ENCODE data around the gene RNU6-9. TPM values are rescaled to one million over a fixed set of nuclear protein-coding genes. Genes with fewer than 3 reads are reported as not detected.

The RNU6-9 gene
- total and polyA plus RNA-seq, 2 of the 13 experiments (the other 11 are each of a cell fraction or from before 2014, with no cell fraction given): under 0.01 TPM; not detected in 1

- TF ChIP-seq CEBPZ (IDR thresholded peaks at IDR 0.05; ENCODE audit: low read length) (no peak), ZNF770 (CRISPR knock-in tag; IDR thresholded peaks at IDR 0.05) (peak; percentile 77), U2AF2 (IDR thresholded peaks at IDR 0.05; ENCODE audit: low read depth, low read length) (no peak), ARHGAP35 (CRISPR knock-in tag; IDR thresholded peaks at IDR 0.05; ENCODE audit: borderline replicate concordance) (peak; percentile 32; the same call in 1 of the 2 replicates), ZNF607 (CRISPR knock-in tag; IDR thresholded peaks at IDR 0.05; ENCODE audit: borderline replicate concordance) (peak; percentile 85; the same call in 1 of the 2 replicates), SUZ12 (IDR thresholded peaks at IDR 0.05; ENCODE audit: low read depth, low read length) (no peak), ZNF639 (CRISPR knock-in tag; conservative IDR thresholded peaks at IDR 0.05) (peak; percentile 72; the same call in 1 of the 2 replicates), DNMT3B (CRISPR knock-in tag; conservative IDR thresholded peaks at IDR 0.05) (peak; percentile 93; the same call in 1 of the 2 replicates), SRSF1 (optimal IDR thresholded peaks at IDR 0.05; ENCODE audit: low read depth, low read length) (peak; percentile 42), ZNF776 (CRISPR knock-in tag; IDR thresholded peaks at IDR 0.05) (peak; percentile 48; the same call in 1 of the 2 replicates), BORCS8-MEF2B (CRISPR knock-in tag; IDR thresholded peaks at IDR 0.05) (peak; percentile 66; the same call in 1 of the 2 replicates), KLF6 (CRISPR knock-in tag; IDR thresholded peaks at IDR 0.05) (peak; percentile 97), PRPF4 (IDR thresholded peaks at IDR 0.05; ENCODE audit: low read depth, low read length, poor library complexity, severe bottlenecking) (no peak), ATF4 (CRISPR knock-in tag; IDR thresholded peaks at IDR 0.05) (peak in 1 of 2 experiments; percentile 41; a peak in 1 of 4 replicates), GTF3A (CRISPR knock-in tag; conservative IDR thresholded peaks at IDR 0.05) (no peak), TCF7 (IDR thresholded peaks at IDR 0.05; ENCODE audit: low read depth) (peak; percentile 22; the same call in 1 of the 2 replicates), LRRFIP1 (CRISPR knock-in tag; conservative IDR thresholded peaks at IDR 0.05) (0 out of 2 replicates have a peak, but pooled peaks have one; percentile 75), NFIB (CRISPR knock-in tag; IDR thresholded peaks at IDR 0.05; ENCODE audit: borderline replicate concordance) (no peak), KDM5A (IDR thresholded peaks at IDR 0.05; ENCODE audit: borderline replicate concordance, low read length) (no peak)
These were observed 41.7 kb downstream of the RNU6-9 start (continued) for GRCh38 chr19:934865-935479.

Measured in HepG2 (cell line).